Caco-2 (cell line): Measurements from ENCODE around the gene NCKAP5. TPM values are rescaled to one million over a fixed set of nuclear protein-coding genes. Genes with fewer than 3 reads are reported as not detected.

Source experiments
- BruUV-seq: library from RNA; stranded (reverse); fragments of 400-500 nt; replicated peaks from 2 replicates; lab custom pipeline; 2021; lab: Mats Ljungman, UMichigan
- CTCF ChIA-PET: fragments of 300-600 bp; sonication (Branson Sonifier 250); formaldehyde crosslinking; loops from one replicate; lab custom pipeline; 2022; ENCODE audit warnings: antibody characterized with exemption; lab: Charles Lee
- POLR2A ChIA-PET: fragments of 300-600 bp; sonication (Branson Sonifier 250); formaldehyde crosslinking; loops from one replicate; lab custom pipeline; 2022; ENCODE audit warnings: antibody characterized with exemption; lab: Charles Lee
- DNase-seq, 2 experiments: peaks; one replicate each; pipeline versions ENCODE4 v3.0.0 to v3.0.0-alpha.2; 2020 to 2022
- H3K27me3 ChIP-seq: replicated peaks from 2 replicates; pipeline ENCODE4 v1.6.0; 2011; ENCODE audit warnings: low read length; ENCODE audit not compliant: control insufficient read depth, insufficient read depth
- H3K36me3 ChIP-seq: 2 replicates; pipeline ENCODE4 v1.5.1; 2011; ENCODE audit warnings: low read length; ENCODE audit not compliant: control insufficient read depth, insufficient read depth
- H3K4me1 ChIP-seq: fragments of 250-450 bp; sonication (Bioruptor Pico); 2 replicates; pipeline ENCODE4 v1.5.1; 2020; ENCODE audit warnings: mild to moderate bottlenecking
- H3K4me3 ChIP-seq: 2 replicates; pipeline ENCODE4 v1.5.1; 2011; ENCODE audit warnings: low read depth, mild to moderate bottlenecking, control low read depth, low read length
- H3K9me3 ChIP-seq: fragments of 250-450 bp; sonication (Bioruptor Pico); 2 replicates; pipeline ENCODE4 v1.5.1; 2020; ENCODE audit warnings: mild to moderate bottlenecking, moderate library complexity
- H3K27ac Mint-ChIP-seq: one replicate; pipeline ENCODE4 v1.8.0; 2022; ENCODE audit warnings: mixed read lengths; ENCODE audit not compliant: unreplicated experiment
- H3K27me3 Mint-ChIP-seq: one replicate; pipeline ENCODE4 v1.8.0; 2022; ENCODE audit warnings: mixed read lengths; ENCODE audit not compliant: insufficient read depth, unreplicated experiment
- H3K36me3 Mint-ChIP-seq: one replicate; pipeline ENCODE4 v1.8.0; 2022; ENCODE audit warnings: mild to moderate bottlenecking, mixed read lengths; ENCODE audit not compliant: insufficient read depth, unreplicated experiment
- H3K4me1 Mint-ChIP-seq: one replicate; pipeline ENCODE4 v1.8.0; 2022; ENCODE audit warnings: low read depth, mixed read lengths; ENCODE audit not compliant: unreplicated experiment
- H3K4me3 Mint-ChIP-seq: one replicate; pipeline ENCODE4 v1.8.0; 2022; ENCODE audit warnings: mild to moderate bottlenecking, moderate library complexity, mixed read lengths; ENCODE audit not compliant: unreplicated experiment
- H3K9me3 Mint-ChIP-seq: one replicate; pipeline ENCODE4 v1.8.0; 2022; ENCODE audit warnings: mixed read lengths; ENCODE audit not compliant: unreplicated experiment
- intact Hi-C: fragments of 100-400 bp; cut with micrococcal nuclease; formaldehyde crosslinking; loops from one replicate; pipeline ENCODE4 v1.10.0; 2022; ENCODE audit not compliant: unreplicated experiment
- total RNA-seq: library from RNA; stranded (reverse); gene quantifications from 2 replicates; pipeline ENCODE4 v1.2.3, GENCODE V29; 2022
- TF ChIP-seq, protein P1 (sequence below), 2 experiments: fragments of 200-600 bp in 1 of 2; IDR thresholded peaks; 1 replicate in 1 of 2; 2 replicates in 1 of 2; pipeline versions ENCODE4 v1.5.1 to v1.8.0; 2011 to 2022; ENCODE audit warnings: antibody characterized with exemption in 1 of 2, control low read depth in 1 of 2, inconsistent platforms in 1 of 2, low read depth in 1 of 2, low read length in 1 of 2, mild to moderate bottlenecking in 1 of 2, moderate library complexity in 1 of 2; ENCODE audit not compliant: insufficient read depth in 1 of 2, severe bottlenecking in 1 of 2, unreplicated experiment in 1 of 2

NCKAP5 gene
- total RNA-seq, 1 experiment from 2014 or later = 3.8 TPM

DNA sequence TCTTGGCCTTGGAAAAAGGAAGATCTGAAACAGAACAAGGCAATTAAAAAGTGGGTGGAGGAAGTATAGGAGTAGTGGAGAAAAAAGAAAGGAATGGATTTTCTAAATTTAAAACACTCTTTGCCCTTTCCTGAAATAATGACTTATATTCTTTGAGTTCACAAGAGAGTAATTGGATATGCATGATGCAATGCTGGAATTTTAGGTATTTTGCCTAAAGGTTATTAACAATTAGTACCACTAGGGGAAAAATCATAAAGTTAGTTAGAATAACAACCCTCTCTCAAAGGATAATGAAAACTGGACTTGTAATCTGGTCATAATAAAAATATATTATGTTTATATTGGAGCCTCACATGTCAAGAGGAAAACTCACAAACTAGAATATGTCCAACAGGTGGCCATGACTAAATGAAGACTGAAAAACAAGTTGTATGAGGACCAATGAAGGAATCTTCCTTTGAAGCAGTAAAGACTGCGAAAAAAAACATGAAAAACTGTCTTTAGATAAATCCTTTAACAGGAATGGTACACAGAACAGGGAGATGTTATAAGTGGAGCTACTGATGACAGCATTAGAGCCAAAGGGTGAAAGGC, 281.8 kb downstream of the NCKAP5 start:
- H3K9me3 ChIP-seq = no peaks in the 10 kb centered on the region
- Mint-ChIP-seq H3K4me1 (no peaks in the 10 kb centered on the region), H3K27me3 (no peaks in the 10 kb centered on the region), H3K4me3 (no peak overlapping the region), H3K36me3 (no peaks in the 10 kb centered on the region), H3K9me3 (no peaks in the 10 kb centered on the region), H3K27ac (no peak overlapping the region)
- CTCF ChIA-PET = no interaction called here
- H3K4me1 ChIP-seq = no peaks in the 10 kb centered on the region
- intact Hi-C loops = no loop called here
- BruUV-seq = no TSS peak
- no peak overlapping the region for H3K4me3 ChIP-seq
- no peak for DNase-seq
- no peaks in the 10 kb centered on the region for H3K27me3 ChIP-seq
- H3K36me3 ChIP-seq = no peaks in the 10 kb centered on the region
- TF ChIP-seq, protein P1, sequence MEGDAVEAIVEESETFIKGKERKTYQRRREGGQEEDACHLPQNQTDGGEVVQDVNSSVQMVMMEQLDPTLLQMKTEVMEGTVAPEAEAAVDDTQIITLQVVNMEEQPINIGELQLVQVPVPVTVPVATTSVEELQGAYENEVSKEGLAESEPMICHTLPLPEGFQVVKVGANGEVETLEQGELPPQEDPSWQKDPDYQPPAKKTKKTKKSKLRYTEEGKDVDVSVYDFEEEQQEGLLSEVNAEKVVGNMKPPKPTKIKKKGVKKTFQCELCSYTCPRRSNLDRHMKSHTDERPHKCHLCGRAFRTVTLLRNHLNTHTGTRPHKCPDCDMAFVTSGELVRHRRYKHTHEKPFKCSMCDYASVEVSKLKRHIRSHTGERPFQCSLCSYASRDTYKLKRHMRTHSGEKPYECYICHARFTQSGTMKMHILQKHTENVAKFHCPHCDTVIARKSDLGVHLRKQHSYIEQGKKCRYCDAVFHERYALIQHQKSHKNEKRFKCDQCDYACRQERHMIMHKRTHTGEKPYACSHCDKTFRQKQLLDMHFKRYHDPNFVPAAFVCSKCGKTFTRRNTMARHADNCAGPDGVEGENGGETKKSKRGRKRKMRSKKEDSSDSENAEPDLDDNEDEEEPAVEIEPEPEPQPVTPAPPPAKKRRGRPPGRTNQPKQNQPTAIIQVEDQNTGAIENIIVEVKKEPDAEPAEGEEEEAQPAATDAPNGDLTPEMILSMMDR (IDR thresholded peaks at IDR 0.05; ENCODE audit: insufficient read depth in 1 of 2, low read depth in 1 of 2, low read length in 1 of 2, severe bottlenecking in 1 of 2, unreplicated experiment in 1 of 2) = no peak
- POLR2A ChIA-PET = no interaction called here

DNA sequence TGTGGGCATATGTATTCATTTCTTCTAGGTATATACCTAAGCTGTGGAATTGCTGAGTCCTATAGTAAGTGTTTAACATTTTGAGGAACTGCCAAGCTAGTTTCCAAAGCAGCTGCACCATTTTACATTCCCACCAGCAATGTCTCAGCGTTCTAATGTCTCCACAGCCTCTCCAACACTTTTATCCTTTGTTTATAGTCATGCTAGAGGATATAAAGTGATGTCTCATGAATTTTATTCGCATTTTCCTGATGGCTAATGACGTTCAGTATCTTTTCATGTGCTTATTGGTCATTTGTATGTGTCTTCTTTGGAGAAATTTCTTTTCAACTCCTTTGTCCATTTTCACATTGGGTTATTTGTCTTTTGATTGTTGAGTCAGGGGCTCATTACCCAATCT, 295.2 kb downstream of the NCKAP5 start:
- Mint-ChIP-seq H3K27ac (no peak overlapping the region), H3K27me3 (no peaks in the 10 kb centered on the region), H3K36me3 (no peaks in the 10 kb centered on the region), H3K4me3 (no peak overlapping the region), H3K4me1 (no peaks in the 10 kb centered on the region), H3K9me3 (no peaks in the 10 kb centered on the region)
- no peak for DNase-seq
- no peaks in the 10 kb centered on the region for H3K36me3 ChIP-seq
- BruUV-seq = no TSS peak
- intact Hi-C loops = no loop called here
- H3K4me1 ChIP-seq = no peaks in the 10 kb centered on the region
- ChIA-PET CTCF (no interaction called here), POLR2A (no interaction called here)
- H3K27me3 ChIP-seq = no peaks in the 10 kb centered on the region
- TF ChIP-seq, protein P1 (IDR thresholded peaks at IDR 0.05; ENCODE audit: insufficient read depth in 1 of 2, low read depth in 1 of 2, low read length in 1 of 2, severe bottlenecking in 1 of 2, unreplicated experiment in 1 of 2) = no peak
- no peaks in the 10 kb centered on the region for H3K9me3 ChIP-seq
- H3K4me3 ChIP-seq = no peak overlapping the region

DNA sequence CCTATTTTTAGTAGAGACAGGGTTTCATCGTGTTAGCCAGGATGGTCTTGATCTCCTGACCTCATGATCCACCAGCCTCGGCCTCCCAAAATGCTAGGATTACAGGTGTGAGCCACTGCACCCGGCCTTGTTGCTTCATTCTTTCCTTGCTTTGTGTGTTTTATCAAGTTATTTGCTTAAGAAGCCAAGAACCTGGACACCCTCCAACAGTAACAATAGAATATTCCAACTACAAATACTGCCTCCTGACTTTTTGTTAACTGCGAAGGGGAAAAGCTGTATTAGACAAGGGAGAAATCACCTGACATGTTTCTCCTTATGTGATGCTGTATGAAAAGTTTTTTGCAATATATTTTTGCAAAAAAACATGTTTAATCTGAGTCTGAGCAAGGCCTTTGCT, 297.2 kb downstream of the NCKAP5 start:
- H3K4me3 ChIP-seq = no peak overlapping the region

More for the DNA sequence above, 297.2 kb downstream of the NCKAP5 start:
- Mint-ChIP-seq H3K27ac (no peak overlapping the region), H3K27me3 (no peaks in the 10 kb centered on the region), H3K4me3 (no peak overlapping the region), H3K36me3 (no peaks in the 10 kb centered on the region), H3K9me3 (no peaks in the 10 kb centered on the region), H3K4me1 (peaks cover 5% of the 10 kb centered on the region)
- no TSS peak for BruUV-seq
- POLR2A ChIA-PET = no interaction called here
- Histone ChIP-seq H3K36me3 (no peaks in the 10 kb centered on the region), H3K9me3 (no peaks in the 10 kb centered on the region), H3K4me1 (no peaks in the 10 kb centered on the region), H3K27me3 (no peaks in the 10 kb centered on the region)
- intact Hi-C loops = no loop called here
- DNase-seq = no peak
- CTCF ChIA-PET = no interaction called here
- TF ChIP-seq, protein P1 (IDR thresholded peaks at IDR 0.05; ENCODE audit: insufficient read depth in 1 of 2, low read depth in 1 of 2, low read length in 1 of 2, severe bottlenecking in 1 of 2, unreplicated experiment in 1 of 2) = no peak
